Skeletal muscle cell (primary cell): ENCODE results near the gene SKAP1.
"Not testable (repeated sequence)": the region's sequence is repeated elsewhere in the genome, so short reads cannot be mapped to it uniquely, and the experiment has no call there.

Experiments
- DNase-seq: peaks from one replicate; pipeline ENCODE4 v3.0.0-alpha.2; 2010; ENCODE audit warnings: low read depth
- H3K4me3 ChIP-seq: 2 replicates; pipeline ENCODE4 v1.5.1; 2011; ENCODE audit warnings: low read depth, mild to moderate bottlenecking, control low read depth, low read length, moderate library complexity

Gene SKAP1

DNA sequence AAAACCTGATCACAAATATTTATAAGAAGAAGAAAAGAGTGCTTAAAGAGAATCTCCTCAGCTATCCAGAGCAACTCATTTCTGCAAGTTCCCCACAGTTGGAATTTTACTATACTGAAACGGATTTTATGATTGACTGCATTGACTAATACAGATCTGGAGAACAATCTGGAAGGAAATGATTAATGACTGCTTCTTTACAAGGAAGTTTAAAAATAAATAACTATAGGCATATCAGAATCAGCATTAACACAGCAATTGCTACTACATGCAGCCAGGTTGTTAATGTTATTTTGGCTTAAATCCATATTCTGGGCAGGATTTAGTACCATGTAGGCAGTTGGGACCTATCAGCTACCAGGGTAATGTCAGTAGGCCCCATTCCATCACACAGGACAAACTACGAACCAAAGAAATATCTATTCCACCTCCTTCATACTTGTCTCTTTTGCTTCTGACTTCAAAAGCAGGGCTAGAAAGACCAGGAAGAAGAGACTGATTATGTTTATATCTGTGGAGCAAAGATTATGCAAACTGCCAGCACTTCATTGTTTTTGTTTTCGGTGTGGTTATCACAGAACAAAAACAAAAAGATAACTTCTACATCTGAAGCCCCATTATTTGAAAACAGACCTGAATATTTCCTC, 3.9 kb downstream of the SKAP1 start:
- H3K4me3 ChIP-seq: no peak overlapping the region
- no peak for DNase-seq

DNA sequence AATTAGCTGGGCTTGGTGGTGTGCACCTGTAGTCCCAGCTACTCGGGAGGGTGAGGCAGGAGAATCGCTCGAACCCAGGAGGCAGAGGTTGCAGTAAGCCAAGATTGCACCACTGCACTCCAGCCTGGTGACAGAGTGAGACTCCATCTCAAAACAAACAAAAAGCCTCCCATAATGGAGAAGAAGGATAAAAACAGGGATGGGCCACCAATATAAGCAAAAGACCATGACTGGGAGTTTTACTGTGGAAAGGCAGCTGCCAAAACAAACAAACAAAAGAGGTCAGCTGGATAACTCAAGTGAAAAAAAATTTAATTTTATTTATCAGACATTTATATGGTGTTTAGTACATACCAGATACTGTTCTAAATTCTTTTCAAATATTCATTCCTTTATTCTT, 8.0 kb downstream of the SKAP1 start:
- not testable (repeated sequence) for H3K4me3 ChIP-seq, DNase-seq

DNA sequence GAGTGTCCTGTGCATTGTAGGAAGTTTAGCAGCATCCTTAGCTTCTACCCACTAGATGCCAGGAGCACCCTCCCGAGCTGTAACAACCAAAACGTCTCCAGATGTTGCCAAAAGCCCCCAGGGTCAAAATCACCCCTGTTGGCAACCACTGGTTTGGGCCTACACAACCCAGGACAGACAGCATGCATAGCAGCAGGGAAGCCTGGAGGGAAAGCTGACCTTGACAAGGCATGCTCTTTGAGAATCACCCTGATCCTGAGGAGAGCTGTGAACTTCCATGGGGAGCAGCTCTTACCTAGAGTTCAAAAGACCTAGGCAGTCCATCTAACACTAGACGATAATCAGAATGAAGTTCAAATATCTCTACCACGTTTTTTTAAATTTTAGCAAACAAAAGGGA, 9.2 kb downstream of the SKAP1 start:
- H3K4me3 ChIP-seq: no peak overlapping the region
- DNase-seq: no peak

DNA sequence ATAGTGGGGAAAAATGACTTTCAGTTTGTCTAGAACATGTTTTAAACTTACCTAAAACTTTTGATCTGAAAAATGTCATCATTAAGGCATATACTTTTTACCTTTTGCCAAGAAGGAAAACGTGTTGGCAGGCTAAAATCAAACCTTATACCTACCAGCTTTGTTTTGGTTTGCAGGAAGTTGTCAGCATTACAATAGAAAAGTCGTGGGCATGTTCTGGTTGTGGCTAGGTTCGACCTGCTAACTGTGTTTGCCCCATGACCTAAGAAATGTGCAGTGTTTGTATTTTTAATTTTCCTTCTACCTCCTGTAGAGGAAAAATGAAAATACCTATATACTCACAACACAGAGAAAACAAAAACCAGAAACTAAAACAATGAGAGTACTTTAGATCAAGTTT, 13.0 kb downstream of the SKAP1 start:
- H3K4me3 ChIP-seq: no peak overlapping the region
- DNase-seq: no peak

DNA sequence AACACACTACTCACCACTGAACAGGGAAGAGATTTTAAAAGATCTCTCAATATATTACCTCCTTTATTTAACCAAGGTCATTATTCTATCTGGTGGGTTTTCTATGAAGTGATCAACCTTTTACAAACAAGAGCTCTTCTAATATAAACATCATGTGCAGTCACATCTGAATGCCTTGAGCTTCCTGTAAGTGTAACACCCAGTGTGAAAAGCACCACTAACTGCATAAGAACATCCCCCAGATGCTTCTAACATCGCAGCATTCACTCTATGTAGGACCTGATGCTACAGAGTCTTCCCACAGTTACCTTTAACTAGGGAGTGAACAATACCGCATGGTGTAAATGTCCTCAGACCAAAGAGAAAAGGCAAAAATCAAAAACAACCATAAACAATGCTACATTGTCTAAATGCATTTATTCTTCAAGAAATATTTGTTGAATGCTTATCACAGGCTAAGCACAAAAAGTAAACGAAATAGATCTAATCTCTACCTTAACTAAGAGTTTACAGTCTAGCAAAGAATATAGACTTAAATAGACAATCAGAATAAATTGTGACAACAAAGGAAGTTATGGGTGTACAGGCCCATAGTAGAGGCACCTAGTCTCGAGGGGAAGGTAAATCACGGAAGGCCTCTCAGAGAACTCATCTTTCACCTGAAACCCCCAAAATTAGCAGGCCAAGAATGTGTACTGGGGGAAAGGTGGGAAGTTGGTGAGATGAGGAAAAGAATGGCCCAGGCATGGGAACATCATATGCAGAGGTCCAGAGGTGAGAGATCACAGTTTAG, 16.2 kb downstream of the SKAP1 start:
- no peak for DNase-seq
- H3K4me3 ChIP-seq: no peak overlapping the region

DNA sequence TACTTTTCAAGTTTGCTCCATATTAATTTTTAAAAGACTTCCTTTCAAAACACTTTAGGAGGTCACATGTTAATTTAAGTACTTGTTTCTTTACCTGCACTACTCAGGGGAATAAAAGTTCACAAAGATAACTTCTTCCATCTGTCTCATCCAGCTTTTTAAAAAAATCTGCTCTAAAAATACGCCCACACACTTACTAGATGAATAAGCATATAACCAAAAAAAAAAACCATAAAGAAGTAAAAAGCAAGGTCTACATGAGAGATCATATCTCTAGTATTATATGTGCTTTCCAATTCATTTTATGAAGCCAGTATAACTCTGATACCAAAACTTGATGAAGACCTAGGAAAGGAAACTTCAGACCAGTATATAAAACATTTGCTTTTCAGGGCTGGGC, 17.2 kb downstream of the SKAP1 start:
- DNase-seq: no peak
- no peak overlapping the region for H3K4me3 ChIP-seq

DNA sequence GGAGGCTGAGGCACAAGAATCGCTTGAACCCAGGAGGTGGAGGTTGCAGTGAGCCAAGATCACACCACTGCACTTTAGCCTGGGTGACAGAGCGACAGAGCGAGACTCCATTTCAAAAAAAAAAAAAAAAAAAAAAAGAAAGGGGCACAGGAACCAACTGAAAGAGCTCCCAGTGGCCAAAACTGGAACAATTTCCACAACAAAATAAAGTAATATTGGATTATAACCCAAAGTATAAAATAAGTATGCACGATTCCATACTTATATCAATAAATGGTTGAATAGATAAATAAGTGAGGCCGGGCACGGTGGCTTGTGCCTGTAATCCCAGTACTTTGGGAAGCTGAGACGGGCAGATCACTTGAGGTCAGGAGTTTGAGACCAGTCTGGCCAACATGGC, 19.2 kb downstream of the SKAP1 start:
- H3K4me3 ChIP-seq, DNase-seq: not testable (repeated sequence)

DNA sequence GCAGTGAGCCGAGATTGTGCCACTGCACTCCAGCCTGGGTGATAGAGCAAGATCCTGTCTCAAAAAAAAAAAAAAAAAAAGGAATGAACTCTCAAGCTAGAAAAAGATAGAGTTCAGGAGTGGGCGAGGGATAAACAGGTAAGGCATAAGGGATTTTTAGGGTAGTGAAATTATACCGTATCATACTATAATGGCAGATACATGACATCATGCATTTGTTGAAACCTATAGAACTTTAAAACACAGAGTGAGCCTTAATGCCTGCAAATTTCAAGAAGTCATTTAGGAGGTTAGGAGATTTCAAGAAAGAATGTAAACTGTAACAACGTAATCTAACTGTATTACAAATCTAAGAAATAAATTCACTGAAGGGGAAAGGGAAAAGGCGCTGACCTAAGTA, 20.4 kb downstream of the SKAP1 start:
- no peak overlapping the region for H3K4me3 ChIP-seq
- no peak for DNase-seq

DNA sequence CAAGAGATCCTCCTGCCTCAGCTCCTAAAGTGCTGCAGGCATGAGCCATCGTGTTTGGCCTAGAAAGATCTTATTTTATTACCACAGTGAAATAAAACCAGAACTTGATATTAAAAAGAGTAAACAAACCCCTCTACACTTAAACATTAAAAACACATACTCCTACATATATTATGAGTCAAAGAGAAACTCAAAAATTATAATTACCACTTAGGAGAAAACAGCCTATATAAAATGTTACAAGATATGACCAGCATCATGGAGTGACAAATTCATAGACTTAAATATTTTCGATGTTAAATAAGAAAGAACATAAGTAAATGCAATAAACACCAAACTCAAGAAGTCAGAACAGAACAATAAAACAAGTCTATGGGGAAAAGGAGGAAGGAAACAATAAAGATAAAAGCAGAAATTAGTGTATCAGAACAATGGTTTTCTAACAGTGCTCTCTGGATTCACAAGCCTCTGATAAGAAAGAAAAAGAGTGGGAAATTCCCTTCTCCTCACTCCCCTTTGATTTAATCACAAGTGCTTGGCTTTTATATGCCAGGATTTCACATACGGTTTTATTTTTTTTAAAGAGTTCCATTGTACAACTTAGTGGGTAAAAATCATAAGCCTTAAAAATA, 23.0 kb downstream of the SKAP1 start:
- DNase-seq: no peak
- H3K4me3 ChIP-seq: no peak overlapping the region

DNA sequence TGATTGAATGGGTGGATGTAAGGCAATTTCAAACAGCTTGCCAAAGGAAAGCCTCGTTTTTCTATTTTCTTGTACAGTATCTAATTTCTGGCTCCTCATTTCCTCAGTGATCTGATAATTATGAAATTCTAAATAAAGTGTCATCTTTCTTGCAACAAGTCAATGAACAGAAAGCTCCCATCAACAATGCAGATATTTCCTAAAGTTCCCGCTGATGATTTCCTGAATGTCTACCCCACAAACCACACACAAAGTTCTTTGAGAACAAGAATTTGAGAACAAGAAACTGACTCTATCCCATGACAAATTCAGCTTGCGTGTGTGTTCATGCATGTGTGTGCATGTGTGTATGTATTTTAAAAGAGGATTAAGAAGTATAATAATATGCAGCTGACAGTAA, 35.2 kb downstream of the SKAP1 start:
- no peak overlapping the region for H3K4me3 ChIP-seq
- no peak for DNase-seq

DNA sequence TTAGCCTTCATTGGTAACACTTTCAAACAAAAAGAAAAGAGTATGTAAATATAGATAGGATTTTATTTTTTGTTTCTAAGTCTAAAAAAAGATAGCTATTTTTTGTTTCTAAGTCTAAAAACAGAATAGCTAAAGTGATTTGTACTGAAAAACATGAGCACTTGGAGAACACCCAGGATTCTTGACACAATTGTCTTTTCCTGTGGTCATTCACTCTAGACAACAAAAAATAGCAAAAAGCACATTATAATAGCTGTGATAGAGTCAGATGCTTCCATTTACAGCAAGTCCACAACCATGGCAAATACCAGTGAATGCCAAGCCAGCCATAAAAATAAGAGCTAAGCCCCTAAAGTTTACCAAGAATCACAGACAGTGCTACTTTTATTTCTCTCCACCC, 36.7 kb downstream of the SKAP1 start:
- H3K4me3 ChIP-seq: no peak overlapping the region

DNA sequence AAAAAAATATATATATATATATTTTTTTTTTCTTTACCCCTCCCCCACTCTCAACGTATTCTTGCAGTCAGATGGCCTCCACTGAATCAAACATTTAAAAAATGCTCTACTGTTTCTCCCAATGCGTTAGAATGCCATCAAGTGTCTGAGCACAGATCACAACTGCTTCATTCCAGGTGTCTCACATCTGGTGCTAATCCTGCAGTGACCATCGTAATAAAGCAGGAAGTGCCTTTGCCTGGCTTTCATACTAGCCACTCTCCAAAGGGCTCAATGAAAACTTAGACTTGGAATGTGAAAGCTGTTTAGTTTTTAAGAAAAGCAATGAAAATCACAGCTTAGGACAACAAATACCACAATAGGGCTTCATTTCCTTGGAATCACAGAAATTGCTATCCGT, 37.2 kb downstream of the SKAP1 start:
- no peak for DNase-seq
- no peak overlapping the region for H3K4me3 ChIP-seq

More for the DNA sequence above, 36.7 kb downstream of the SKAP1 start:
- no peak for DNase-seq

DNA sequence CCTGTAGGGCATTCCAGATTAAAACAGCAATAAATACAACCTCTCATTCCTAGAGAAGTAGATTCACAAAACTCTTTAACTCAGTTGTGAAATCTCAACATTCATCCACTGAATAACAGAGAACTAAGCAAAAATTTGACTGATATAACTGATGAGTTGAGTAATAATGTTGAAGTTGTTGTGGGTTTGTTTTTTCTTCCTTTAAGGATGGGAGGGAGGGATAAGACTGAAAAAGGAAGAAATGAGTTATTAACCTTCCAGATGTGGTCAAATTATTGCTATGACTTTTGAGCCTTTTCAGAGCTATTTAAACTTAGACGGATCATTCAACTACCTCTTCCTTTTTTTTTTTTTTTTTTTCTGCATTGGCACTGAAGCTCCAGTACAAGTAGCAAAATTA, 38.6 kb downstream of the SKAP1 start:
- H3K4me3 ChIP-seq: no peak overlapping the region
- DNase-seq: no peak

DNA sequence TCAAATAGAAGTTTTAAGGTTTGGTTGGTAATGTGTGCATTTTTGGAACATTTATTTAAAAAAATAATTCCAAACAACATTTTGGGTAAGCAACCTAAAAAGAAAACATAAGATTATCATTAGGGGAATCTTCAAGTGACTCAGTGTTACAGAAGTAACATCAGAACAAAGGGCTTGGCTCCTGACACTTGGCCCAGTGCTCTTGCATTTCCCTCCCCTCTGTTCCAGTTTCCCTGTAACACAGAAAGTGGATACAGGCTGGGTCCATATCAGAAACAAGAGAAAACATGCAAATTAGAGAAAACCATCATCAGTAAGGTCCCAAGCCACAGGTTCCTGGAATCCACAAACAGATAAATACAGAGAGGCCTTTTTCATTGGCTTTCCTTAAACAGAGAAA, 40.1 kb downstream of the SKAP1 start:
- no peak for DNase-seq

DNA sequence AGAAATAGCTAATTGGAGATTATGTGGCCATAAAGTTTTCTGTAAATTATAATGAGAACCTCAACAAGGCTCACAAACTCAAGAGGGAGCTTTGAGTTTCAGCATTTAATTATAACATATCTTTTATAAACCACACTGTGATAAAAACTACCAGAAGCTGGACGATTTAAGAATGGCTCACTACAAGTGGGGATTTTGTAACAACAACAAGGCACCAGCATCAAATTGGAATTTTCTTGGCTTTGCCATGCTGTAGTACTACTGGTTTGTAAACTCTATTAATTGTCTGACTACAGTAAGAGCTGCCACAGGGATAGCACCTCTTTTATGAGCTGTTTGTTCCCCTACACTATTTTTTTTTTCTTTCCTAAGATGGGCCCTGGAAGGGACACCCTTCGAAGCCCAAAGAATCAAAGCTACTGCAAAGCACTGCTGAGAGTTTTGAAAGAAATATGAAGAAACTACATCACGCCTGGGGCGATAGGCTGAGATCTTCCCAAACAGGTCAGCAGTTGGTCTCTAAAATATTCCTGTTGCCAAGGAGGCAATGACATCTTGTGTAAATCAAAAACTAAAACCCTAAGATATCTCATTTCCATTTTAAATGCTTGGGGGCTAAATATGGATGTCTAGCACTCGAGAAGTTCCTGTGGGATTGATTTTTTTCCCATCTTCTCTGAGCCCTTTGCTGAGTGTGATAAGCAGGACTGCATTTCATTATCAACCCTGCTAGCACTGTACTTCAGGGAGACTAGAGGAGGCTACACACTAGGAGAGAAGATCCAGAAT, 40.9 kb downstream of the SKAP1 start:
- no peak overlapping the region for H3K4me3 ChIP-seq
- no peak for DNase-seq

More for the DNA sequence above, 40.1 kb downstream of the SKAP1 start:
- H3K4me3 ChIP-seq: no peak overlapping the region

DNA sequence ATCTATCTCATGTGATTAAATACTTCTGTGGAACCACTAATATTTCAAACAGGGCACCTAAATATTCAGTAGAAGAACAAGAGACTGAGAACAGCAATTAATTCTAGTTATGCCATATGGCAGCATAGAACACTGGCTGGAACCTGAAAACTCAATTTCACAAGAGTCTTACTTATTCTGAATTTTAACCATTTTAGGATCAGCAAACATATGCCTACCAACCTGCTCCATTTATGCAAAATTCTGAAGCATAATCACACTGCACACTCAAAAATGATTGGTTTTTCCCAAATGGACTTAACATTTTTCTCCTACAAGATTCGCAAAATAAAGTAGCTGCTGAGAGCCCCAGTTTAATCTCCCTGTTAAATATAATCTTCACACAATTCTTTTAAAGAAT, 43.2 kb downstream of the SKAP1 start:
- H3K4me3 ChIP-seq: no peak overlapping the region
- DNase-seq: no peak

DNA sequence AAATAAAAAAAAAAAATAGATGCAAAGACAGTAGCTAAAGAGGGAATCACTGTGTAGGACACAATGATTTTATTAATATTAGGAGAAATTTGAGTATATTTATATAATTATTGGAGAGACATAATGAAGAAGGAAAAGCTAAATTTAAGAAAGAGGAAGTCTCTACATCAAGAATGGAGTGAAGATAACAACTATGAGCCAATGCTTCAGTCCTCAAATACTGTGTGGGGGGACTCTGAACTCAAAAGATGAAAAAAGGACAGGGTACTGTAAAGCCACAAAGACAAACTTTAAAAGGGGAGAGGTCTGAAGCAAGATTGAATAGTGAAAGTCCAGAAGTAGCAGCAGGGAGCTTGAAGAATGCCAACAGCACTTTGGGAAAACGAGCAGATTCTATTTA, 44.7 kb downstream of the SKAP1 start:
- DNase-seq: no peak

DNA sequence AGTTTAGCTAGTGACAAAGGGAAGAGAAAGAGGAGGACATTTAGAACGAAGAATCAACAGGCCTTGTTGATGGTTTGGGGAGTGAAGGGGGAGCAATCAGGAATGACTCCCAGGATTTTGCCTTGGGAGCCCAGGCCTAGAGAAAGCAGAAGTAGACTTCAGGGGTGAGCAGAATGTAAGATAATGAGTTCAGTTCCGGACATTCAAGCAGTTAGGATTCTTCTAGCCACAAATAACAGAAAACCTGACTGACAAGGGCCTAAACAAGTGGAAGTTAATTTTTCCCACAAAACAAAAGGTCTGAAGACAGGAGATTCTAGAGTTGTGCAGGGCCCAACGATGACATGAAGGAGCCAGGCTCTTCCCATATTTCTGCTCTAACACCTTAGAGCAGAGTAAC, 45.9 kb downstream of the SKAP1 start:
- DNase-seq: no peak
- H3K4me3 ChIP-seq: no peak overlapping the region

More for the DNA sequence above, 44.7 kb downstream of the SKAP1 start:
- H3K4me3 ChIP-seq: no peak overlapping the region

DNA sequence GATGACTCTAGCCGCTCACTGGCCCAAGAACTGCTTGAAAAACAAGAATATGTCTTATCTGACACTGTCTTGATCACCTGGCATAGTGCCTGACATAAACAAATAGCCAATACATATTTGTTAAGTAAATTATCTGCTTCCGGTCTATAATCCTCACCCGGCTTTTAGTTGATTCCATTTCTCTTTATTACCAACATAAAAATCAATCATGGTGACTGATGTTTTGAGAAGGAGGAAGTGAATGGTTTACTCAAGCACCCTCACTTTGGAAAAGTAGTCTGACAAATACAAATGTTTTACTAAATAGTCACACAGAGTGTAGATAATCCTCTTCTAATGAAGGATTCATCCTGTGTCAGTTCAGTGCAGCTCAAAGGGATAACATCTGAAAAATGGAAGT, 47.0 kb downstream of the SKAP1 start:
- no peak overlapping the region for H3K4me3 ChIP-seq
- DNase-seq: no peak
